Gastrocnemius medialis (tissue), 4 donors: Measurements from ENCODE around the gene RCN2.

Experiments used
- CTCF ChIP-seq, 5 experiments: fragments of 450-650 bp in 3 of 5; fragments of 200-600 bp in 2 of 5; sonication (generic) in 2 of 5; IDR thresholded peaks in 4 of 5; conservative IDR thresholded peaks in 1 of 5; 1 replicate in 4 of 5; 2 replicates in 1 of 5; pipeline ENCODE4 v1.5.1; 2016 to 2019; ENCODE audit warnings: antibody characterized with exemption in 5 of 5, mild to moderate bottlenecking in 3 of 5, moderate library complexity in 3 of 5
- POLR2A ChIP-seq, 2 donors: fragments of 450-650 bp; IDR thresholded peaks; one replicate each; pipeline ENCODE4 v1.6.1; 2017; ENCODE audit warnings: antibody characterized with exemption in 2 of 2, mild to moderate bottlenecking in 2 of 2, moderate library complexity in 2 of 2

DNA sequence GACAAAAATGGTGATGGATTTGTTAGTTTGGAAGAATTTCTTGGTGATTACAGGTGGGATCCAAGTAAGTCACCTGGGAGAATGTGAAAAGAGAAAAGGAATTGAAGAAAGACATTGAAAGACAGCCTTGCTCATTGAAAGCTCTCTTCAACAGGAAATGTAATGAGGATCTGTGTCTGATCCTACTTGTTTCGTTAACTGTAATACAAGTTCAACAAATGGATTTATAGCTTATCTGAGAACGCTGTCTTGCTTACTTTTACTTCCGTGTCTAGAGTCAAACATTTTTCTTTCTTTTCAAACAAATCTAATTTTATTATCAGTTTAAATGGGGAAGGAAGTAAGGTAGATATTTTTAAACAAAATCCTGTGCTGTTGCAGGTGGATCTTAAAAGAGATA is 15.9 kb downstream of the RCN2 start:
- TF ChIP-seq CTCF (IDR thresholded peaks at IDR 0.05 in 4 of 5, conservative IDR thresholded peaks at IDR 0.05 in 1 of 5) (no peak), POLR2A (IDR thresholded peaks at IDR 0.05) (no peak)
